ENCODE measurements around the gene RFLNA. TPM values are rescaled to one million over a fixed set of nuclear protein-coding genes. Genes with fewer than 3 reads are reported as not detected.

Gene RFLNA
- polyA plus RNA-seq, 1 donor (not counting 4 experiments of a cell fraction or from before 2014, with no cell fraction given) = 1.1 TPM

GRCh38 chr12:124273630-124274029, 21.3 kb upstream of the RFLNA start:
- H3K79me2 ChIP-seq (ENCODE audit: control insufficient read depth, insufficient read depth, low read length) = no peaks in the 10 kb centered on the region
- no peaks in the 10 kb centered on the region for H4K20me1 ChIP-seq (ENCODE audit: control insufficient read depth, extremely low read depth, insufficient read depth, low read length)
- H3K4me2 ChIP-seq (ENCODE audit: control insufficient read depth, extremely low read depth, insufficient read depth, low read depth, low read length) = no peak overlapping the region
- no peak overlapping the region for H2AFZ ChIP-seq (ENCODE audit: control insufficient read depth, low read length)
- TF ChIP-seq EZH2 (IDR thresholded peaks at IDR 0.05; ENCODE audit: low read length) (no peak), CTCF (optimal IDR thresholded peaks at IDR 0.05 in 1 of 3, IDR thresholded peaks at IDR 0.05 in 1 of 3, conservative IDR thresholded peaks at IDR 0.05 in 1 of 3; ENCODE audit: extremely low read depth in 1 of 3, insufficient read depth in 2 of 3, low read length in 3 of 3) (peak; percentile 56 to 69 (median 59))
- dilution Hi-C loops (cut with MboI; ENCODE audit: extremely low pct_ligation_motif_present, low sequenced_read_pairs) = no loop called here
- no peaks in the 10 kb centered on the region for H3K9me3 ChIP-seq (ENCODE audit: control insufficient read depth, low read depth, low read length)
- H3K9ac ChIP-seq (ENCODE audit: control insufficient read depth, extremely low read depth, insufficient read depth, low read length) = no peak overlapping the region
- H3K4me1 ChIP-seq (ENCODE audit: control insufficient read depth, extremely low read depth, insufficient read depth, low read length) = peaks cover 6% of the 10 kb centered on the region
- no peaks in the 10 kb centered on the region for H3K36me3 ChIP-seq (ENCODE audit: control insufficient read depth in 2 of 2, extremely low read depth in 1 of 2, insufficient read depth in 2 of 2, low read length in 2 of 2)
- DNase-seq (ENCODE audit: low read depth, low spot score) (peak; percentile 50), FAIRE-seq (peak; percentile 87)
- no peak overlapping the region for H3K4me3 ChIP-seq (ENCODE audit: control insufficient read depth in 2 of 3, extremely low read depth in 1 of 3, insufficient read depth in 2 of 3, low read depth in 1 of 3, low read length in 3 of 3)
- H3K9me1 ChIP-seq (ENCODE audit: control insufficient read depth, extremely low read depth, insufficient read depth, low read length) = no peaks in the 10 kb centered on the region
- H3K27me3 ChIP-seq (ENCODE audit: control insufficient read depth, extremely low read depth, insufficient read depth, low read length) = peaks cover 21% of the 10 kb centered on the region
- H3K27ac ChIP-seq (ENCODE audit: control insufficient read depth, insufficient read depth, low read length) = no peak overlapping the region

- Histone ChIP-seq H3K27me3 (ENCODE audit: control insufficient read depth, extremely low read depth, insufficient read depth, low read length) (peaks cover 48% of the 10 kb centered on the region), H3K9ac (ENCODE audit: control insufficient read depth, extremely low read depth, insufficient read depth, low read length) (no peak overlapping the region)
- dilution Hi-C loops (cut with MboI; ENCODE audit: extremely low pct_ligation_motif_present, low sequenced_read_pairs) = no loop called here
These were observed 18.6 kb upstream of the RFLNA start for GRCh38 chr12:124276337-124276736.

More at GRCh38 chr12:124276337-124276736, 18.6 kb upstream of the RFLNA start:
- Histone ChIP-seq H3K9me1 (ENCODE audit: control insufficient read depth, extremely low read depth, insufficient read depth, low read length) (no peaks in the 10 kb centered on the region), H3K4me3 (ENCODE audit: control insufficient read depth in 2 of 3, extremely low read depth in 1 of 3, insufficient read depth in 2 of 3, low read depth in 1 of 3, low read length in 3 of 3) (no peak overlapping the region), H3K79me2 (ENCODE audit: control insufficient read depth, insufficient read depth, low read length) (no peaks in the 10 kb centered on the region), H4K20me1 (ENCODE audit: control insufficient read depth, extremely low read depth, insufficient read depth, low read length) (no peaks in the 10 kb centered on the region), H3K27ac (ENCODE audit: control insufficient read depth, insufficient read depth, low read length) (no peak overlapping the region), H2AFZ (ENCODE audit: control insufficient read depth, low read length) (no peak overlapping the region), H3K4me1 (ENCODE audit: control insufficient read depth, extremely low read depth, insufficient read depth, low read length) (peaks cover 6% of the 10 kb centered on the region), H3K9me3 (ENCODE audit: control insufficient read depth, low read depth, low read length) (peaks cover 2% of the 10 kb centered on the region), H3K4me2 (ENCODE audit: control insufficient read depth, extremely low read depth, insufficient read depth, low read depth, low read length) (no peak overlapping the region), H3K36me3 (ENCODE audit: control insufficient read depth in 2 of 2, extremely low read depth in 1 of 2, insufficient read depth in 2 of 2, low read length in 2 of 2) (no peaks in the 10 kb centered on the region)
- DNase-seq (ENCODE audit: low read depth, low spot score) (no peak), FAIRE-seq (no peak)
- no peak for TF ChIP-seq EZH2 (IDR thresholded peaks at IDR 0.05; ENCODE audit: low read length)
- no peak for TF ChIP-seq CTCF (optimal IDR thresholded peaks at IDR 0.05 in 1 of 3, IDR thresholded peaks at IDR 0.05 in 1 of 3, conservative IDR thresholded peaks at IDR 0.05 in 1 of 3; ENCODE audit: extremely low read depth in 1 of 3, insufficient read depth in 2 of 3, low read length in 3 of 3)
